Mesothelial cell of epicardium (in vitro differentiated cells): ENCODE results near the gene TMPRSS9. TPM values are rescaled to one million over a fixed set of nuclear protein-coding genes. Genes with fewer than 3 reads are reported as not detected.

Experiments
- DNase-seq, 2 experiments: peaks; one replicate each; pipeline ENCODE4 v3.0.0; 2021; ENCODE audit warnings: low spot score in 2 of 2; ENCODE audit not compliant: unreplicated experiment in 2 of 2
- H3K27ac Mint-ChIP-seq: 2 replicates; pipeline ENCODE4 v1.8.0; 2021; ENCODE audit warnings: mixed read lengths
- H3K27me3 Mint-ChIP-seq: 2 replicates; pipeline ENCODE4 v1.8.0; 2021; ENCODE audit warnings: low read depth, mixed read lengths
- H3K36me3 Mint-ChIP-seq: 2 replicates; pipeline ENCODE4 v1.8.0; 2021; ENCODE audit warnings: mixed read lengths
- H3K4me1 Mint-ChIP-seq: 2 replicates; pipeline ENCODE4 v1.8.0; 2021; ENCODE audit warnings: mixed read lengths
- H3K4me3 Mint-ChIP-seq: 2 replicates; pipeline ENCODE4 v1.8.0; 2021; ENCODE audit warnings: mild to moderate bottlenecking, moderate library complexity, mixed read lengths
- H3K9me3 Mint-ChIP-seq: 2 replicates; pipeline ENCODE4 v1.8.0; 2021; ENCODE audit warnings: mixed read lengths
- total RNA-seq: library from RNA; stranded (reverse); gene quantifications from 3 replicates; pipeline ENCODE4 v1.2.1, GENCODE V29; 2021
- TF ChIP-seq, protein P1 (sequence below): fragments of 200-600 bp; sonication (generic); IDR thresholded peaks from one replicate; pipeline ENCODE4 v1.5.0; 2021; ENCODE audit warnings: antibody characterized with exemption; ENCODE audit not compliant: unreplicated experiment

Gene TMPRSS9
- total RNA-seq, 1 donor from 2014 or later: 1.4 TPM

DNA sequence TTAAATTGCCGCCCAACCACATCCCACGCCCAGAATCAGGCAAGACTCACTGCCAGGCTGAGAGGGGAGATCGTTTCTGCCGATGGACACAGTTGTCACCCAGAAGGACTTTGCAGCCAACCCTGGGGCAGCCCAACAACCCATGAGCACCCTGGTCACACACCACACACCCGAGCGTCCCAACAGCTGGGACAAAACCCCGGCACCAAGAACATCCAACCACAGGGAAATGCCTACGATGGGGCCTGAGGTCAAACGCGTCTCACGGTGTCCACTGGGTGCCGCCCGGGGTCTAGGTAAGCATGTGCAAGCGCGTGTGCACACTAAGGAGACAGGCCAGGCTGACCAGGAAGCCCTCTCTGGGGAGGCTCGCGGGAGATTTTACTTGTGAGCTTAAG lies 83.7 kb downstream of the TMPRSS9 start:
- Mint-ChIP-seq H3K27me3 (no peaks in the 10 kb centered on the region), H3K4me1 (peaks cover 4% of the 10 kb centered on the region)

DNA sequence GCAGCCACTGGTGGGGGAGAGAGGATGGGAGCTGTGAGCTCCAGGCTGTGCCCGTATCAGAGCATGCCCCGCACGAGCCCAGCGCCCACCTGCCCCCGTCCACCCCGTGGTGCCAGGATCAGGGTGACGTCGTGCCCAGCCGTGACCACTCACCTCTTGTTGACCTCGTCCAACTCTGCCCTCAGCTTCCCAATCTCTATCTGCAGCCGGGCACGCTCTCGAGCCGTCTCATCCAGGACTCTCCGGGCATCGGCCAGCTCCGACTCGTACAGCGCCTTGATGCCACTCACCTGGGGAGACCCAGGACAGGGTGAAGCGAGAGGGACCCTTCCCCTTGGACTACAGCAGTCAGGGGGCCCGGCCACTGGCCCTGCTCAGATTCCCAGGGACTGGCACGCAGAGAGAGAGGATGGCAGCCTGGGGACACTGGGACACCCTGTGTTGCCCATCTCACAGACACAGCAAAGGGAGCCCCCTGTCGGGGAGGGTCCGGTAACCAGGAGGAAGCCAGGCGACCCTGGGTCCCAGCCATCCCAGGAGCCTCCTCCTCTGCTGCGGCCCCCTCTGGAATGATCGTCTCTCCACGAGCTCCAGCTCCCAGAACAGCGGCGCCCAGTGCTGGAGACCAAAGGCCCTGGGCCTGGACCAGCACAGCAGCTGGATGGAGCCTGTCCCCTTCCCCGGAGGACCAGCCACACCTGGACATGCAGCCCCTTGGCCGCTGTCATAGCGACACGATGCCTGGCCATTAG lies 84.4 kb downstream of the TMPRSS9 start:
- TF ChIP-seq, protein P1, sequence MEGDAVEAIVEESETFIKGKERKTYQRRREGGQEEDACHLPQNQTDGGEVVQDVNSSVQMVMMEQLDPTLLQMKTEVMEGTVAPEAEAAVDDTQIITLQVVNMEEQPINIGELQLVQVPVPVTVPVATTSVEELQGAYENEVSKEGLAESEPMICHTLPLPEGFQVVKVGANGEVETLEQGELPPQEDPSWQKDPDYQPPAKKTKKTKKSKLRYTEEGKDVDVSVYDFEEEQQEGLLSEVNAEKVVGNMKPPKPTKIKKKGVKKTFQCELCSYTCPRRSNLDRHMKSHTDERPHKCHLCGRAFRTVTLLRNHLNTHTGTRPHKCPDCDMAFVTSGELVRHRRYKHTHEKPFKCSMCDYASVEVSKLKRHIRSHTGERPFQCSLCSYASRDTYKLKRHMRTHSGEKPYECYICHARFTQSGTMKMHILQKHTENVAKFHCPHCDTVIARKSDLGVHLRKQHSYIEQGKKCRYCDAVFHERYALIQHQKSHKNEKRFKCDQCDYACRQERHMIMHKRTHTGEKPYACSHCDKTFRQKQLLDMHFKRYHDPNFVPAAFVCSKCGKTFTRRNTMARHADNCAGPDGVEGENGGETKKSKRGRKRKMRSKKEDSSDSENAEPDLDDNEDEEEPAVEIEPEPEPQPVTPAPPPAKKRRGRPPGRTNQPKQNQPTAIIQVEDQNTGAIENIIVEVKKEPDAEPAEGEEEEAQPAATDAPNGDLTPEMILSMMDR: no peak
- Mint-ChIP-seq H3K9me3 (no peaks in the 10 kb centered on the region), H3K27me3 (no peaks in the 10 kb centered on the region), H3K4me1 (peaks cover 4% of the 10 kb centered on the region), H3K4me3 (no peak overlapping the region), H3K27ac (no peak overlapping the region), H3K36me3 (peaks cover 12% of the 10 kb centered on the region)
- DNase-seq: no peak

More for the DNA sequence above, 83.7 kb downstream of the TMPRSS9 start:
- no peak for DNase-seq
- TF ChIP-seq, protein P1: no peak
- no peak overlapping the region for H3K27ac Mint-ChIP-seq
- no peak overlapping the region for H3K4me3 Mint-ChIP-seq
- peaks cover 12% of the 10 kb centered on the region for H3K36me3 Mint-ChIP-seq
- no peaks in the 10 kb centered on the region for H3K9me3 Mint-ChIP-seq

DNA sequence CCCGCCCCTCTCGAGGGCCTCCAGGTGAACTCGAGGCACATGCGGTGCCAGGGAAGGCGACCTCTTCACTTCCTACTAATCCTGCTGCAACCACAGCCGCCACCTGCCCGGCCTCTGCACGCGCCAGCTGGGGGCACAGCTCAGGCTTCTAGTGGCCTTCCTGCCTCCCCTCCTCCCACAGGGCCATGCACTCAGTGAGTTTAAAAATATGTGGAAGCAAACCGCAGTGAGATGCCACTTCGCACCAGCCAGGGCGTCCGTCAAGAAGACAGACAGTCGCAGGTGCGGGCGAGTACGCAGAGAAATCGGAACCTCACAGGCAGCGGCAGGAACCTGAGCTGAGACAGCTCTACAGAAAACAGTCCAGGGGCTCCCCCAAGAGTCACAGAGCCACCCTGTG lies 86.3 kb downstream of the TMPRSS9 start:
- no peak for DNase-seq
- TF ChIP-seq, protein P1: no peak
- Mint-ChIP-seq H3K27ac (peak overlapping the region; percentile 67), H3K27me3 (no peaks in the 10 kb centered on the region), H3K9me3 (no peaks in the 10 kb centered on the region), H3K4me1 (peaks cover 4% of the 10 kb centered on the region), H3K36me3 (peaks cover 8% of the 10 kb centered on the region), H3K4me3 (no peak overlapping the region)

DNA sequence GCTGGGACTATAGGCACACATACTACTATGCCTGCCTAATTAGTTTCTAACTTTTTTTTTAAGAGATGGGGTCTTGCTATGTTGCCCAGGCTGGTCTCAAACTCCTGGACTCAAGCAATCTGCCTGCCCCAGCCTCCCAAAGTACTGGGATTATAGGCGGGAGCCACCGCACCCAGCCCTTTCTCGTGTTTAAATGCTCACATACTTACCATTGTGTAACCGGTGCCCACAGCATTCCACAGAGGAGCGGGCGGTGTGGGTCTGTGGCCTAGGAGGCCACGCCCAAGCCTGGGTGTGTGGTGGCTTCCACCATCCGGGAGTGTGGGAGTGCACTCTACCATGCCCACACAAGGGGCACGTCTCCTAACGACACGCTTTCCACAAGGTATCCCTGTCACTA lies 89.0 kb downstream of the TMPRSS9 start:
- H3K9me3 Mint-ChIP-seq: no peaks in the 10 kb centered on the region
- no peaks in the 10 kb centered on the region for H3K27me3 Mint-ChIP-seq
- H3K4me3 Mint-ChIP-seq: no peak overlapping the region
- H3K27ac Mint-ChIP-seq: no peak overlapping the region
- H3K4me1 Mint-ChIP-seq: peaks cover 4% of the 10 kb centered on the region
- TF ChIP-seq, protein P1: no peak
- H3K36me3 Mint-ChIP-seq: peaks cover 3% of the 10 kb centered on the region
- DNase-seq: no peak

DNA sequence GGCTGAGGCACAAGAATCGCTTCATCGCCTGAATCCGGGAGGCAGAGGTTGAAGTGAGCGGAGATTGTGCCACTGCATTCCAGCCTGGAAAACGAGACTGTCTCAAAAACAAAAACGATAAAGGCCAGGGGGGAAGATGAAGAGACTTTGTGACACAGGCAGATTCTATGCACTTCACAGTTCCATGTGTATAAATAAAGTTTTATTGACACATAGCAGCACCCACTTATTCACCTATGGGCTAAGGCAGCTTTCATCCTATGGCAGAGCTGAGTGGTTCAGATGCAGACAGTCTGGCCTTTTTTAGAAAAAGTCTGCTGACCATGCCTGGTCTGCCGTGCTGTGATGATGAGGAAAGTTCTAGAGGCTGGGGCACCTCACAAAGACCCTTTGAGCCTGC lies 91.1 kb downstream of the TMPRSS9 start:
- H3K4me3 Mint-ChIP-seq: no peak overlapping the region
- H3K27me3 Mint-ChIP-seq: no peaks in the 10 kb centered on the region
- peaks cover 3% of the 10 kb centered on the region for H3K36me3 Mint-ChIP-seq
- DNase-seq: no peak
- H3K27ac Mint-ChIP-seq: no peak overlapping the region
- no peaks in the 10 kb centered on the region for H3K9me3 Mint-ChIP-seq
- TF ChIP-seq, protein P1: no peak
- peaks cover 14% of the 10 kb centered on the region for H3K4me1 Mint-ChIP-seq

DNA sequence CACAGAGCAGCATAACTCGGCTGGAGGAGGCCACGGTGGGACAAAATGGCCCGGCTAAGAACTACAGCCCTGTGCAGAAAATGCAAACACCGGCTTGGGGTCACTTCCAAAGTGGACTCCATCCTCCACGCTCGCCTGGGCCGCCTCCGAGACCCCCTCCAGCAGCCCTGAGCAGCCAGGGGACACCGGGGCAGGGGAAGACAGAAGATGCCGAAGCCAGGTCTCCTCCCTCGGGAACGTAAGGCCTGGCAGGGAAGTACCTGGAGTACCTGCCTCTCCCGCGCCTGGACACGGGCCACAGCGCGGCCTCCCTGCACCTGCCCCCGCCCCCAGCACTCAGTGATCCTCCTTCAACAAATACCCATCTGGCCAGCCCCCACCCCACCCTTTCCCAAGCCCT lies 91.7 kb downstream of the TMPRSS9 start:
- Mint-ChIP-seq H3K9me3 (no peaks in the 10 kb centered on the region), H3K36me3 (peaks cover 3% of the 10 kb centered on the region), H3K27me3 (no peaks in the 10 kb centered on the region), H3K4me1 (peaks cover 10% of the 10 kb centered on the region), H3K27ac (no peak overlapping the region), H3K4me3 (no peak overlapping the region)
- no peak for DNase-seq
- TF ChIP-seq, protein P1: no peak
